ENCODE results near the gene PAK2.
"Not testable (repeated sequence)": the region's sequence is repeated elsewhere in the genome, so short reads cannot be mapped to it uniquely, and the experiment has no call there.

The PAK2 gene

DNA sequence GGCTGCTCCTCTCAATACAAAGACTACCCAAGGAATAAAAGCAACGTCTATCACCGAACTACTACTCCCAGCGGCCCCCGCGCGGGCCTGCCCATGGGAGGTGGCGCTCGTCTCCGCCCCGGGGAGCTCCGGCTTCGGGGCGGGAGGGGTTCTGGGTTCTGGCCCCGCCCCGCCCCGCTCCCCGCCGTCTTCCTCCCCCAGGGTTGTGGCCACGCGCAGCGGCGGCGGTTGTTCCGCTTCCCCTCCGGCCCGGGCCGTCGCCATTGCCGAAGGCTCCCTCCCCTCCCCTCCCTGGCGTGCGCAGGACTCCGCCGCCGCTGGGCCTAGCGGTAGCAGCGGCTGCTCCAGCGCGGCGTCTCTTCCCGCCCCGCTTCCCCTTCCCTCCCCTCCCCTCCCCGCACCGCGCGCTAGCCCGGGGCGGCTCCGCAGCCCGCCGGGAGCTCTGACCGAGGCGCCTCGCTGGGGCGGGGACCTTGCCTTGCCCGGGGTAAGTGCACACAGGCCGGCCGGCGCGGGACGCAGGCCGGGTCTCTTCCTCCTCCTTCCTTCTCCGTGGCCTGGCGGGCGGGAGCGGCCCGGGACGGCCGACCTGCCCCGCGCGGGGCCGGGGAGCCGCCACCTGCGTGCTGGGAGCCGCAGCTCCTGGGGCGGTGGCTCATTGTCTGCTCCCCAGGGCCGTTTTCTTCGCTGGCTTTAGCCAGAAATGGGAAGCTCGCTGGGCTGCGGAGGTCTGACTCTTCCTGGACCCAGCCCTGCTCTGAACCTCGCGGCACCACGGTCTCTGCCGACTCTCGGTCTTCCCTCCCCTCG, at the start of gene PAK2:
Gene PAK2 (plus strand): TSS at position 187 of the 810 bp plus-strand sequence. CDS start 42,790 bp downstream, outside the sequence.
- DNase-seq (ENCODE audit: low read depth): peak; percentile 90

DNA sequence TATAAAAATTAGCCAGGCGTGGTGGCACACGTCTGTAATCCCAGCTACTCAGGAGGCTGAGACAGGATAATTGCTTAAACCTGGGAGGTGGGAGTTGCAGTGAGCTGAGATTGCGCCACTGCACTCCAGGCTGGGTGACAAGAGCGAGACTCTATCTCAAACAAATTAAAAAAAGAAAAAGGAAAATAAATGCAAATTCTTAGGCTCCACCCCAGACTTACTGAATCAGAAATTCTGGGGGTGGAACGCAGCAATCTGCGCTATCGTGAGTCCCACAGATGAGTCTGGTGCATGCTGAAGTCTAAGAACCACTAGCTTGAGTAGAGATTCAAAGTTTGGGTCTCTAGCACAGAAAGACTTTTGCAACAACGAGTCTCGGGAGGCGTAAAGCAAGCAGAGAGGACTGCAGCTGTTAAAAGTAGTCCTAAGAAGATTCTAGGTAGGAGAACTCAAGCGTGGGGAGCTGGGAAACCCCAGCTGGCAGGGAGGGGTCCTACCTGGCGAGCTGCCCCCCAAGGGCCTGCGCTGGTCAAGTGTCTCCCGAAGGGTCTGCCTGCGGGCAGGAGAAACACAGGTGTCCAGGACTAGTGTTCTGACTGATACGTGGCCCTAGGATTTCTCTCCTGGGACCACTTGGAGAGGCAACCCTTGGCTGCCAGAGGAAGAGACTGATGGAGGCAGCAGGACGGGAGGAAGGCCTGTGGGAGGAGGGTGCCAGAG, 49.6 kb upstream of the PAK2 start:
- no peak for DNase-seq (ENCODE audit: low read depth)

DNA sequence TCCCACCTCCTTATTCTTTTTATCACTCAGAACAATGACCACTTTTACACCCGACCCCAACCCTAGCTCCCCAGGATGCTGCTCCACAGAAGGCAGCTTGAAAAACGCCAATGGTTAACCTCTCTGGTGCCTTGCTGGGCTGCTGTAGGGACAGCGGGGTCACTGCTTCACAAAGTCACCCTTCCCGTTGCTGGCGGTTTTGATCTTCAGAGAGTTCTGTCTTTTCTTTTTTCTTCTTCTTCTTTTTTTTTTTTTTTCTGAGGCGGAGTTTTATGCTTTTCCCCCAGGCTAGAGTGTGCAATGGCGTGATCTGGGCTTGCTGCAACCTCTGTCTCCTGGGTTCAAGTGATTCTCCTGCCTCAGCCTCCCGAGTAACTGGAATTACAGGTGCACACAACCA, 48.3 kb upstream of the PAK2 start:
- no peak for DNase-seq (ENCODE audit: low read depth)

DNA sequence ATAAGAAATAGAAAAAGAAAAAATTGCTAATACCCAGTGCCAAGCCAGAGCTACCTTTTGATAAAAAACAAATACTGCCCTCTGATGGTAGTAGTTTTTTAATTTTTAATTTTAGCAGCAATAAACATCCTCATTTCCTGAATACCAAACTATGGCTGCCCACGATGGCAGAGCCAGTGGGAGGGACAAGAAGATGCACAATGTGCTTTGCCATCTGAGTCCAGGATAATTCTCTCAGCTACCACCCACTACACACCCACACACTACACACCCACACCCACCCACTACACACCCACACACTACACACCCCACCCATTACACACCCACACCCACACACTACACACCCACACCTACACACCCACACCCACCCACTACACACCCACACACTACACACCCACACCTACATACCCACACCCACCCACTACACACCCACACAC, 45.4 kb upstream of the PAK2 start:
- DNase-seq (ENCODE audit: low read depth): no peak

DNA sequence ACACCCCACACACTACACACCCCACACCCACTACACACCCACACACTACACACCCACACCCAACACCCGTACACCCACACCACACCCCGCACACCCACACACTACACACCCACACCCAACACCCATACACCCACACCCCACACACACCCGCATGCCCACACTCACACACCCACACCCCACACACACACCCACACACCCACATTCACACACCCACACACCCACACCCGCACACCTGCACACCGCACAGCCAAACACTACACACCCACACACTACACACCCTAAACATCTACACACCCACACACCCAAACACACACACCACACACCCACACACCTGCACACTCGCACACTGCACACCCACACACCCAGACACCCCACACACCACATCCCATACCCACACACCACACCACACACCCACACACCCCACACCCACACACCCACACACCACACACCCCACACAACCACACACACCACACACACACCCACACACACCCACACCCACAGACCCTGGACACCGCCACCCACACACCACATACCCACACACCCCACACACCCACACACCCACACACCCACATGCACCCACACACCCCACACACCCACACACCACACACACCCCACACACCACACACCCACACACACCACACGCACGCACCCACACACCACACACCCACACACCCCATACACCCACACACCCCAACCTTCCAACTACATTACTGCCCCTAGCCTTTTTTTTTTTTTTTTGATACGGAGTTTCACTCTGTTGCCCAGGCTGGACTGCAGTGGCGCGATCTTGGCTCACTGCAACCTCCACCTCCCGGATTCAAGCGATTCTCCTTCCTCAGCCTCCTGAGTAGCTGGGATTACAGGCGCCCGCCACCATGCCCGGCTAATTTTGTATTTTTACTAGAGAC, 44.5 kb upstream of the PAK2 start:
- no peak for DNase-seq (ENCODE audit: low read depth)

DNA sequence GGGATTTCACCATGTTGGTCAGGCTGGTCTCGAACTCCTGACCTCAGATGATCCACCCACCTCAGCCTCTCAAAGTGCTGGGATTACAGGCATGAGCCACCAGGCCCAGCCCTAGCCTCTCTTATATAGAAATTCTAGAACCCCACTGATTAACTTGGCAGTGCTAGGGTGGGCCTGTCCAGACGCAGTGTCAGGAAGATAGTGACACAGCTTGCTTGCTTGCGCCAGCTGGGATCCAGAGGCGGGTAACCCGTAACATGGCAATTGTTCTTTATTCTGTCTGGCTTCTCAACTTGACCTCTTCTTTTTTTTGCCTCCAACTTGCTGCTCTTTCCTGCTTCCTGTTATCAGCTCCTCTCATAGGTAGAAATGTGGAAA, 43.8 kb upstream of the PAK2 start:
- no peak for DNase-seq (ENCODE audit: low read depth)

DNA sequence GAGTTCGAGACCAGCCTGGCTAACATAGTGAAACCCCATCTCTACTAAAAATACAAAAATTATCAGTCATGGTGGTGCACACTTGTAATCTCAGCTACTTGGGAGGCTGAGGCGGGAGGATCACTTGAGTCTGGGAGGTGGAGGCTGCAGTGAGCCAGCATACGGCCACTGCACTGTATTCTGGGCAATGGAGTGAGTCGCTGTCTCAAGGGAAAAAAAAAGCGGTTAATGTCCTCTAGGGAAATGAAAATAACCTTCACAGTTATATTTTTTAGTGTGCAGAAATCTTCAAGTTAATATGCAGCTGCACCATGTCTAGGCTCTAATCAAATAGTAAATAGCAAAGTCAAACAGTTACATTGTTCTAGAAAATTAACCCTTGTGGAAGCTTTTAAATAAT, 42.4 kb upstream of the PAK2 start:
- no peak for DNase-seq (ENCODE audit: low read depth)

DNA sequence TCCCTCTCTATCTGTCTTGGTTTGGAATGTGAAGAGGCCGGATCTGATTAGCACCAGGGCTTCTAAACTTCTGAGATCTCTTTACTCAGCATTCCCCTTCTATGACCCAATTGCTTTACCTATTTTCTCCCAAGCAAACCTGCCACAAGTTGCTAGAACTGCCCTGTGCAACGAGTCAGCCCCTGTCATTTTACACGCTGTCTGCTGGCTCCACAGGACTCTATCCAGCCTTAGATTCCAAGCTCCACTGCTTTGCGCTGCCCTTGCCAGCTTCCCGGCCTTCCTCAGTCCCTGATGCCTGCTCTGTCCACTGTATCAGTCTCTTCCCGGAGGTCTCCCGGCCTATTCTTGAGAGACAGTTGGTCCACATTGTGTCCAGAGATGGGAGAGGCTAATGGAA, 39.9 kb upstream of the PAK2 start:
- no peak for DNase-seq (ENCODE audit: low read depth)

DNA sequence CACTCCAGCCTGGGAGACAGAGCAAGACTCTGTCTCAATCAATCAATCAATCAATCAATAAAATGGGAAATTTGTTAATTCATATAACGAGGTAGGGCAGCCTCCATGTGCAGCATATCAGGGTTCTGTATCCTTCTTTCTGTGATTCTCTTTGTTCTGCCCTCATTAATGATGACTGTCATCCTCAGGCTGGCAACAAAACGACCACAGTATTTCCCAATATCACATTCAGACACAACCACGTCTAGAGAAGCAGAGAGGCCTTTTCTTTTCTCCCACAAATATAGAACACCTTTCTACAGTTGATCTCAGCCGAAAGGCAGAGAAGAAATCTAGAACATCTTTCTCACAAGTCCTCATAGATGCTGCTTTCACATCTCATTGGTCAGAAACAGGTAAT, 38.9 kb upstream of the PAK2 start:
- DNase-seq (ENCODE audit: low read depth): no peak

DNA sequence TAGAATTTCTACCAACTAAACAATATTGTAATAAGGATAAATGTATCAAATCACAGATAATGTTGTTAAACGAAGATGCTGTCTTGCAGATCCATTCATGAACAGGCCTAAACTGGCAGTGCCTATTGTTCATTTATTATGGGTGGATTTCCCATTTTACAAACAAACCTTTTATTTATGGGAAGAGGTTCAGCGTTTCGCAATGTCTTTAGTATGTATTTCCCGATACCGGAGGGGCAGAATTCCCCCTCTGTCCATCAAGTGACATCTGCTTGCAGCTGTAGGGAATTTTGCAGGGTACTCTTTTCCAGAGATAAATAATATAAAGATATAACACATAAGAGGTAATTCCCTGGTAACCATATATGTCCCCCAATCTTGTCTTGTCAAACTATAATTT, 33.3 kb upstream of the PAK2 start:
- DNase-seq (ENCODE audit: low read depth): no peak

DNA sequence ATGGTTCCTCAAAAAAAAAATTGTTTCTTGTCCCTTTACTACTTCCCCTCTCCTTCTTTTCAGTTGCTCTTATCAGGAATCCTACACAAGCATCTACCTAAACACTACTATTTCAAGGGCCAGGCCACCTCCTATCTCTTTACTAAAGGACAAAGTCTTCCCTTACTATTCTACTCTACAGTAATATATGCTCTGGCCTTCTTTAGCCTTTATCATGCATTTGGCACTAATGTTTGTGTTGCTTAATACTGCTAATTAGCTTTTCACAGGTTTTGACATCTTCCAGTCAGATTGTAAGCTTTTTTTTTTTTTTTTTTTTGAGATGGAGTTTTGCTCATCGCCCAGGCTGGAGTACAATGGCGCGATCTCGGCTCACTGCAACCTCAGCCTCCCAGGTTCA, 32.9 kb upstream of the PAK2 start:
- no peak for DNase-seq (ENCODE audit: low read depth)

DNA sequence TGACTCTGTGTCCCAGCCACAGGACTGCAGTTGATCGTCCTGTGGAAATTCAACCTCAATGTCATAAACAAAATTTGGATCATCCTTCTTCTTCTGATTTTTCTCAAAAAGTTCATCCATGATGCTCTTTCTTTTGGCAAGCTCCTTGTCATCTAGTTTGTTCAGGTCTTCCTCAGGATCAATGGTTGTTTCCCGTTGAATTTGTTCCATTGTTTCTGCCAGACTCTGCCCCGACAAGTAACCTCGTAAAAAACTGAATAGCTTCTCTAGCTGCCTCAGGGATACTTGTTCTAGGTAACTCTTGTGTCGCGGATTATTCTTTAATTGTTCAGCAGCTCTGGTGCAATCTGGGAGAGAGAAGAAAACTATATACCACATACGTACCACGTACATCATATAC, 32.1 kb upstream of the PAK2 start:
- DNase-seq (ENCODE audit: low read depth): no peak

DNA sequence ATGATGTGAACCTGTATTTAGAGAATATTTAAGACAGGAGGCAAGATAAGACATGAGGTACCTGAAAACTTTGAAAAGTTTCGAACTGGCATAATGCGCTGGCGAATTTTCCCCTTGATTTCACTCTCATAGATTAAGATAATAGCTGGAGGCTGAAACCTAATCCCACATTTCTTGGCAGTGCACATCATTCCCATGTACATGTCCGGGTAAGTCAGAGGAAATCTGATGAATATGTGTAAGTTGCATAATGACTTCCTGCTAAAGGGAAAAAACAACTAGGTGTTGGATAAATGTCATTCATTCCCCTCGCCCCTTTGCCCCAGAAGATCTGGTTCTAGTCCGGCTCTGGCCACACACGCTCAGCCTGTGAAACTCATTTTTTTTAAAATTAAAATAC, 31.2 kb upstream of the PAK2 start:
- DNase-seq (ENCODE audit: low read depth): no peak

DNA sequence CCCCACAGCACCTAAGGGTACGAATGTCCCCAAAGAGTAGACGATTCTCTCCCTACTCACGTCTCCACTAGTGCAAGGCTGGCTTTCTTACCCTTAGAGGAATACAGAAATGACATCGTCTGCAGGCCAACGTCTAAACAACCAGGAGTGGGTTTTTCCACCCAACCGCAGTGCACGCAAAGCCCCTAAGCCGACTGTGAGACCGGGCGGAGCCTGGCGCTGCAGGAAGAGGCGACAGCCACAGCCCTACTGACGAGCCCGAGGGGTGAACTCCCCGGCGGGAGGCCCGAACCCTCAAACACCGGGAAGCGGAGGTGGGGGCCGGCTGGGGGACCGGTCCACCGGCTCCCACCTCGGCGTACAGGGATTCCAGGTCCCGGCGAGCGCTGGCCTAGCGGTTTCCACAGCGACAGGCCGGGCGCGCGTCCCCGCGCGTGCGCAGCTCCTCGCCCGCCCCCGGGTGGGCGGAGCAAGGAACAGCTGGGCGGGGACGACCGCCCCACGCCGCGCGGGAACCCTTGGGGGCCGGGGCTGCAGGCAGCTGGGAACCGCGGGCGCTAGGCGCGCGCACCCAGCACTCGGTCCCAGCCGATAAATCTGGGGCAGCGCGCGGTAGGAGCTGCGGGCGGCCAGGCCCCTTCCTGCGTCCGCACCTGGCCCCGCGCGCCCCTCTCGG, 27.7 kb upstream of the PAK2 start, which contains the start of the genes CEP19 and PIGX:
Gene CEP19 (minus strand): TSS at position 413 of the 676 bp plus-strand sequence. CDS start 3,593 bp downstream, outside the sequence.
Gene PIGX (plus strand): TSS at position 540 of the 676 bp plus-strand sequence.
- peak; percentile 82 for DNase-seq (ENCODE audit: low read depth)

DNA sequence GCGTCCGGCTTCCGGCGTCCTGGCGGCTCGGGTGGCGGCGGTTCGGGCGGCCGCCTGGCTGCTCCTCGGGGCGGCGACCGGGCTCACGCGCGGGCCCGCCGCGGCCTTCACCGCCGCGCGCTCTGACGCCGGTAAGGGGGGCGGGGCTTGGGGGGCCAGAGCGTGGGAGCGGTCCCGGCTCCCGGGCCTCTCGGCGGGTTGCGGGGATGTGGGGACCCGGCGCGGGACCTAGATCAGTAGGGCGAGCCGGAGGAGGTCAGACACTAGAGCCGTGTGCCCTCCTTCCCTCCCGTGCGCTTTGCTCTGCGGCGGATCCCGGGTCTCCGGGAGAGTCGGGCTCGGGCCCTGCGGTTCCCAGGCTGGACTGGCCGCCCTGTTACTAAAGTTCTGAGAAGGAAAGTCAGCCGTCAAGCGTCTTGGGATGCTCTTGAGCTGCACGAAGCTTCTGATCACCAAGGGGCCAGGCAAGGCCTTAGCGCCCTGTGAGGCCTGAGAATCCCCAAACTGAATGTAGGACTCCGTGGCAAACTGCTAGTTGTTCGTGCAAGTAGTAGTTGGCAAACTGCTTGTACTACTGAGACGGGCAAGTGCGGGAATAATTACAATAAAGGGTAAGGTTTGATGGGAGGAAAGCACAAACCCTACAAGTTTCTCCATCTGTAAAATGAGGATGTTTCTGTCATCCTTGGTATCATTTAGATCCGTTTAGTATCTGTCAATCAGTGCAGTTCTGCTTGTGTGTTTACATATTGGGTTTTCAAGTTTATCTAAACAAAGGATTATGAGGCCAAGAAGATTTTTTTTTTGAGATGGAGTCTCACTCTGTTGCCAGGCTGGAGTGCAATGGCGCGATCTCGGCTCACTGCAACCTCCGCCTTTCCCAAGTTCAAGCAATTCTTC, 26.9 kb upstream of the PAK2 start:
- DNase-seq (ENCODE audit: low read depth): peak; percentile 59

DNA sequence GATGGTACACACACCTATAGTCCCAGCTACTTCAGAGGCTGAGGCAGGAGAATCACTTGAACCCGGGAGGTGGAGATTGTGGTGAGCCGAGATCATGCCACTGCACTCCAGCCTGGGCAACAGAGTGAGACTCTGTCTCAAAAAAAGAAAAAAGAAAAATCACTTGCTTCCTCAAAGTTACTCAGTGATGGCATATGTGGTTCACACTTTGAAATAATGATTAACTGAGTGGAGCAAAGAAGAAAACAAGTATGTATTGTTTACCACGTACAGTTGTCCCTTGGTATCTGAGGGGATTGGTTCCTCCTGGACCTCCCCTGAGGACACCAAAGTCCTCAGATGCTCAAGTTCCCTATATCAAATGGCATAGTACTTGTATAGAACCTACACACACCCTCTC, 22.5 kb upstream of the PAK2 start:
- not testable (repeated sequence) for DNase-seq (ENCODE audit: low read depth)

DNA sequence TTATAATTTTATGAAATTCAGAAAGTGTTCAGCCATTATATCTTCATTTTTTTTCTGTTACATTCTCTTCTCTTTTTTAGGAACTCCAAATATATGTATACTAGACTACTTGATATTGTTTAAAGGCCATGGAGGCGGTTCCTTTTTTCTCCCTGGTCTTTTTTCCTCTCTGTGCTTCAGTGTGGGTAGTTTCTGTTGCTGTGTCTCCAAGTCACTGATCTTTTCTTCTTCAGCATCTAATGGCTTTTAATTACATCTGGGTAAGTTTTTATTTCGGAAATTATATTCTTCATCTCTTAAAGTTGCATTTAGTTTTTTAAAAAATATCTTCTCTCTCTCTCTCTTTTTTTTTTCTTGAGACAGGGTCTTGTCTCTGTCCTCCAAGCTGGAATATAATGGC, 18.6 kb upstream of the PAK2 start:
- DNase-seq (ENCODE audit: low read depth): no peak

DNA sequence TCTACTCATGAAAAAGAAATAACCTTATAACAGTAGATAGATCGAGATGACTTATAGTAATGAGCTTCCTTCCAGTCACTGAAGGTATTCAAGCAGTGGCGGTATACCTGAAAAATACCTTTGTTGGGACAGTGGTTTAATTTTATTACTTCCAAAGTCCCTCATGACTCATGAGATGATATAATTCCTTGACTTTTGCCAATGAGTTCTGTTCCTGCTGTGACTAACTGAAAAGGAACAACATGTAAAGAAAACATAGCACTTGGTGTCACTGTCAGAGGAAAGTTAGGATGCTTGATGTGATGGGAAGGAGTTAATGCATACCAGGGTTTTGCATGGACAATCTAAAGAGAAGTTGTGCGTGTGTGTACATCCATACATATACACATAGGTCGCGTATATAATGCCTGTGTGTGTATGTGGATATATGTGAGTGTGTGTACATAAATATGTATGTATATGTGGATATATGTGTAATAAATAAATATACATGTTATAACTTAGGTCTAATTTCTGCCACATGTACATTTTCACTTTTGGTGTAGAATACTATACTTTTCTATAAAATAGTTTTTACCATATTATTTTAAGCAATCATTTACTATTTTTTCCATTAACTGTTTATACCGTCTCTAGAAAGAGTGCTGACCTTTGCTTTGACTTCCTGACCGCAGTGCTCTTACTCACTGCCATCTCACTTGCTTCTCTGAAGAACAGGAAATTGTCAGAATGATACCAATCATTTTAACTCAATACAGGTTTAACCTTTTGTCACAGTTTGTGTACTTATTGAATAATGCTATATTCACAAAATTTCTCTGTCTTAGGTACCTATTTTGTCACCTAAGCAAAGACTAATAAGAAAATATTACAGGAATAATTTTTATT, 12.6 kb upstream of the PAK2 start:
- DNase-seq (ENCODE audit: low read depth): no peak

DNA sequence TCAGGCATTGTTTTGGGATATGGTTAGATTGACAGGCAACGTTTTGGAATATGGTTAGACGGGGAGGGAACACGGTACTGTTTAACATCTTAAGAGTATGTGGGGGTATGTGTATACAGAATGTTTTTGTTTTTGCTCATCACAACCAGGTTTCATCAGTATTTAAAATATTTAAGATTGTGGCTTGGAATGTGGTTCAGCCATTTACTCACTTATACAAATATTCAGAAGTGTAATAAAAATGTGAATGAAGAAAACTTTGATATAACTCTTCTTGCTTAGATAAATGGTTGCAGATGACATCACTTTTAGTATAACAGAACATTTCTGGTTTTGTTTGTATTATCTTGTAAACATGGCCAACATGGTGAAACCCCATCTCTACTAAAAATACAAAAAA, 3.9 kb upstream of the PAK2 start:
- no peak for DNase-seq (ENCODE audit: low read depth)

All from stimulated activated CD4-positive, alpha-beta T cell treated with anti-CD3 and anti-CD28 coated beads, Interleukin-2, amount 100 ng/mL, for 4 hours (primary cell).